Keratinocyte (primary cell): ENCODE data around the gene NUMB.

Experiments used
- EZH2 ChIP-seq: IDR thresholded peaks from one replicate; pipeline ENCODE4 v1.6.1; 2012; ENCODE audit warnings: inconsistent platforms, mild to moderate bottlenecking, low read length, moderate library complexity
- TF ChIP-seq, protein P1 (sequence below), 3 experiments: IDR thresholded peaks in 1 of 3; conservative IDR thresholded peaks in 1 of 3; optimal IDR thresholded peaks in 1 of 3; 2 replicates in 2 of 3; 3 replicates in 1 of 3; pipeline versions ENCODE3 to v1.5.1; 2011; ENCODE audit warnings: low read length in 3 of 3, mild to moderate bottlenecking in 3 of 3, moderate library complexity in 2 of 3, control low read depth in 1 of 3, inconsistent platforms in 1 of 3; ENCODE audit not compliant: insufficient read depth in 2 of 3; ENCODE audit errors: extremely low read depth in 1 of 3

- TF ChIP-seq, protein P1, sequence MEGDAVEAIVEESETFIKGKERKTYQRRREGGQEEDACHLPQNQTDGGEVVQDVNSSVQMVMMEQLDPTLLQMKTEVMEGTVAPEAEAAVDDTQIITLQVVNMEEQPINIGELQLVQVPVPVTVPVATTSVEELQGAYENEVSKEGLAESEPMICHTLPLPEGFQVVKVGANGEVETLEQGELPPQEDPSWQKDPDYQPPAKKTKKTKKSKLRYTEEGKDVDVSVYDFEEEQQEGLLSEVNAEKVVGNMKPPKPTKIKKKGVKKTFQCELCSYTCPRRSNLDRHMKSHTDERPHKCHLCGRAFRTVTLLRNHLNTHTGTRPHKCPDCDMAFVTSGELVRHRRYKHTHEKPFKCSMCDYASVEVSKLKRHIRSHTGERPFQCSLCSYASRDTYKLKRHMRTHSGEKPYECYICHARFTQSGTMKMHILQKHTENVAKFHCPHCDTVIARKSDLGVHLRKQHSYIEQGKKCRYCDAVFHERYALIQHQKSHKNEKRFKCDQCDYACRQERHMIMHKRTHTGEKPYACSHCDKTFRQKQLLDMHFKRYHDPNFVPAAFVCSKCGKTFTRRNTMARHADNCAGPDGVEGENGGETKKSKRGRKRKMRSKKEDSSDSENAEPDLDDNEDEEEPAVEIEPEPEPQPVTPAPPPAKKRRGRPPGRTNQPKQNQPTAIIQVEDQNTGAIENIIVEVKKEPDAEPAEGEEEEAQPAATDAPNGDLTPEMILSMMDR (optimal IDR thresholded peaks at IDR 0.05 in 1 of 3, IDR thresholded peaks at IDR 0.05 in 1 of 3, conservative IDR thresholded peaks at IDR 0.05 in 1 of 3; ENCODE audit: extremely low read depth in 1 of 3, insufficient read depth in 2 of 3, low read length in 3 of 3), result no peak
- TF ChIP-seq EZH2, result no peak
These were observed 145.2 kb downstream of the NUMB start for GRCh38 chr14:73313151-73313550.
